NCI-H2227 (cell line): ENCODE data around the gene NOS1AP.
A peak's percentile ranks its signal among the peaks of the same experiment; 100 is the strongest.

ENCODE experiments used
- DNase-seq: peaks from one replicate; lab custom pipeline; 2025; ENCODE audit not compliant: unreplicated experiment; lab: John Stamatoyannopoulos, UW

Gene NOS1AP

GRCh38 chr1:162291000-162291399 lies 221.5 kb downstream of the NOS1AP start:
- DNase-seq = no peak

GRCh38 chr1:162292422-162292849 lies 222.9 kb downstream of the NOS1AP start:
- DNase-seq = no peak

- DNase-seq = peak; percentile 11
Measured at GRCh38 chr1:162293073-162293692, 223.7 kb downstream of the NOS1AP start.

- DNase-seq = no peak
Measured at GRCh38 chr1:162294015-162294414, 224.5 kb downstream of the NOS1AP start.

GRCh38 chr1:162297208-162297607 lies 227.7 kb downstream of the NOS1AP start:
- DNase-seq = no peak

GRCh38 chr1:162298266-162298665 lies 228.8 kb downstream of the NOS1AP start:
- DNase-seq = no peak

- DNase-seq = no peak
Measured at GRCh38 chr1:162299018-162299417, 229.5 kb downstream of the NOS1AP start.

GRCh38 chr1:162300057-162300917 lies 230.8 kb downstream of the NOS1AP start:
- no peak for DNase-seq

GRCh38 chr1:162301696-162302095 lies 232.2 kb downstream of the NOS1AP start:
- DNase-seq = no peak

- DNase-seq = no peak
Measured at GRCh38 chr1:162302306-162303003, 233.0 kb downstream of the NOS1AP start.

GRCh38 chr1:162303004-162303344 lies 233.5 kb downstream of the NOS1AP start:
- no peak for DNase-seq

GRCh38 chr1:162304736-162305135 lies 235.2 kb downstream of the NOS1AP start:
- DNase-seq = no peak

GRCh38 chr1:162305969-162306368 lies 236.5 kb downstream of the NOS1AP start:
- no peak for DNase-seq

- no peak for DNase-seq
Measured at GRCh38 chr1:162310337-162310736, 240.8 kb downstream of the NOS1AP start.

GRCh38 chr1:162314206-162314605 lies 244.7 kb downstream of the NOS1AP start:
- DNase-seq = no peak

GRCh38 chr1:162315673-162316072 lies 246.2 kb downstream of the NOS1AP start:
- DNase-seq = no peak

- DNase-seq = no peak
Measured at GRCh38 chr1:162316187-162316586, 246.7 kb downstream of the NOS1AP start.

- DNase-seq = no peak
Measured at GRCh38 chr1:162317621-162318020, 248.1 kb downstream of the NOS1AP start.

GRCh38 chr1:162319493-162320175 lies 250.1 kb downstream of the NOS1AP start:
- no peak for DNase-seq

- no peak for DNase-seq
Measured at GRCh38 chr1:162321809-162322422, 252.4 kb downstream of the NOS1AP start.

- no peak for DNase-seq
Measured at GRCh38 chr1:162323023-162323422, 253.5 kb downstream of the NOS1AP start.
